Activated CD4-positive, alpha-beta T cell treated with anti-CD3 and anti-CD28 coated beads for 36 hours (primary cell): ENCODE results near the gene LMOD1. TPM values are rescaled to one million over a fixed set of nuclear protein-coding genes. Genes with fewer than 3 reads are reported as not detected.

ENCODE experiments used
- ATAC-seq: fragments of 200-7000 bp; cut with Tn5 transposase; one replicate; pipeline ENCODE4 v1.10.0; 2021; ENCODE audit warnings: mild to moderate bottlenecking, moderate library complexity
- CTCF ChIA-PET: fragments of 350-600 bp; sonication (Branson Sonifier 250); formaldehyde crosslinking; loops from one replicate; lab custom pipeline; 2021; ENCODE audit warnings: antibody characterized with exemption; lab: Charles Lee
- POLR2A ChIA-PET: fragments of 350-600 bp; sonication (Branson Sonifier 250); formaldehyde crosslinking; loops from one replicate; lab custom pipeline; 2021; ENCODE audit warnings: antibody characterized with exemption, inconsistent platforms; lab: Charles Lee
- DNase-seq: peaks from one replicate; pipeline ENCODE4 v3.0.0-alpha.2; 2020
- H3K27ac Mint-ChIP-seq: one replicate; pipeline ENCODE4 v1.8.0; 2021; ENCODE audit warnings: mixed read lengths
- H3K27me3 Mint-ChIP-seq: one replicate; pipeline ENCODE4 v1.8.0; 2021; ENCODE audit warnings: mixed read lengths
- H3K36me3 Mint-ChIP-seq: one replicate; pipeline ENCODE4 v1.8.0; 2021; ENCODE audit warnings: low read depth, mixed read lengths
- H3K4me1 Mint-ChIP-seq: one replicate; pipeline ENCODE4 v1.8.0; 2021; ENCODE audit warnings: mixed read lengths
- H3K4me3 Mint-ChIP-seq: one replicate; pipeline ENCODE4 v1.8.0; 2021; ENCODE audit warnings: mild to moderate bottlenecking, moderate library complexity, mixed read lengths
- H3K9me3 Mint-ChIP-seq: one replicate; pipeline ENCODE4 v1.8.0; 2021; ENCODE audit warnings: low read depth, mixed read lengths
- intact Hi-C, 2 experiments: fragments of 100-400 bp; cut with DNase I in 1 of 2; cut with micrococcal nuclease in 1 of 2; formaldehyde crosslinking; loops; one replicate each; pipeline versions ENCODE4 v1.14.2 to v1.15.1; 2022 to 2024; cut with DNase I, micrococcal nuclease
- total RNA-seq, 2 experiments: library from RNA; stranded (reverse); gene quantifications; one replicate each; pipeline ENCODE4 v1.2.3, GENCODE V29; 2021

LMOD1 gene
- total RNA-seq, 2 experiments from 2014 or later = not detected

DNA sequence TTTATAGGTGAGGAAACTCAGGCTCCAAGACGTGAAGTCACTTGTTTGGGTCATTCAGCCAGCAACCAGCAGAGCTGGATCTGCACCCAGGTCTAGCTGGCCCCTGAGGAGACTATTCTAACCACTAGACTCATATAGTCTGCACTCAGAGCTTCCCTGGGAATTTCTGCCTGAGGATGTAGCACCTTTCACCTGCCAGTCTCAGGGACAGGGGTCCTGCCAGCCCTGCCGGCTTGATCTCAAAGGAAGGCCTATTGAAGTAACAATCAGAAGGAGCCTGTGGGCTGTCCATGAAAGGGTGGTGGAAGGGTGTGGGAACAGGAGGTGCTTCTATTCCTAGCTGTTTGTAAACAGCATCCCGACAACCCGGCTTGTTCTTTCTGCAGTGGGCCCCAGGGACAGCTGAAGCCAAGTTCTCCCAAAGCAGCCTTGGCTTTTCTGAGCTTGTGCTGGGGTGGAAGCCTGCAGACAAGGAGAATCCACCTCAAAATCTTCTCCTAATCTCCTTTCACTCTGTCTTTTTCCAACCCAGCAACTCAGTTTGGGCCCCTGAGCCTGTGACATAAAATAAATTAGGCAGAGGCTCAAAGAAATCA, 7.8 kb downstream of the LMOD1 start:
- CTCF ChIA-PET = no interaction called here
- Mint-ChIP-seq H3K4me1 (no peaks in the 10 kb centered on the region), H3K27me3 (peaks cover 11% of the 10 kb centered on the region), H3K9me3 (no peaks in the 10 kb centered on the region), H3K27ac (no peak overlapping the region), H3K4me3 (no peak overlapping the region), H3K36me3 (no peaks in the 10 kb centered on the region)
- intact Hi-C loops = no loop called here
- no peak for ATAC-seq
- POLR2A ChIA-PET = interaction anchor here (0.7 kb wide), 1 partner anchor 94 kb away, joined by 3 read pairs; no protein-coding TSS in a partner anchor
- DNase-seq = no peak

DNA sequence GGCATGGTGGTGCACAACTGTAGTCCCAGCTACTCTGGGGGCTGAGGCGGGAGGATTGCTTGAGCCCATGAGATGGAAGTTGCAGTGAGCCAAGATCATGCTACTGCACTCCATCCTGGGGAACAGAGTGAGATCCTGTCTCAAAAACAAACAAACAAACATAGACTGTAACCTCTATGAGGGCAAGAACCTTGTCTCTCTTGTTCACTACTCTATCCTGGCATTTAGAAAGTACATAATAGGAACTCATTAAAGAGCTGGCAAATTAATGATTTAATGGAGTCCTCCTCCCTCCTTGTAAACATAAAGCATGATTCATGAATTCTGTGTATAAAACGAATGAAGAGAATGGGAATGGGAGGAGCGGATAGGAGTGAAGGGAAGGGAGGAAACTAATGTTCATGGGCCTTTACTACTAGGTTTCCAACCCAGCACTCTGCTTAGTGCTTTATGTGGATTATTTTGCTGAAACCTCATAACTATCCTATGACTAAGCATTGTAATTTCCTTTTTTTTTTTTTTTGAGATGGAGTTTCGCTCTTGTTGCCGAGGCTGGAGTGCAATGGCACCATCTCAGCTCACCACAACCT, 8.6 kb downstream of the LMOD1 start:
- ATAC-seq (no peak), DNase-seq (no peak)
- peaks cover 8% of the 10 kb centered on the region for H3K27me3 Mint-ChIP-seq
- H3K27ac Mint-ChIP-seq = no peak overlapping the region
- no peaks in the 10 kb centered on the region for H3K36me3 Mint-ChIP-seq
- no peaks in the 10 kb centered on the region for H3K9me3 Mint-ChIP-seq
- no peaks in the 10 kb centered on the region for H3K4me1 Mint-ChIP-seq
- intact Hi-C loops = no loop called here
- H3K4me3 Mint-ChIP-seq = no peak overlapping the region
- POLR2A ChIA-PET = no interaction called here
- CTCF ChIA-PET = interaction anchor here (0.6 to 0.8 kb wide), 4 partner anchors 26 to 991 kb away, joined by 3 to 11 read pairs (median 4); no protein-coding TSS in a partner anchor

DNA sequence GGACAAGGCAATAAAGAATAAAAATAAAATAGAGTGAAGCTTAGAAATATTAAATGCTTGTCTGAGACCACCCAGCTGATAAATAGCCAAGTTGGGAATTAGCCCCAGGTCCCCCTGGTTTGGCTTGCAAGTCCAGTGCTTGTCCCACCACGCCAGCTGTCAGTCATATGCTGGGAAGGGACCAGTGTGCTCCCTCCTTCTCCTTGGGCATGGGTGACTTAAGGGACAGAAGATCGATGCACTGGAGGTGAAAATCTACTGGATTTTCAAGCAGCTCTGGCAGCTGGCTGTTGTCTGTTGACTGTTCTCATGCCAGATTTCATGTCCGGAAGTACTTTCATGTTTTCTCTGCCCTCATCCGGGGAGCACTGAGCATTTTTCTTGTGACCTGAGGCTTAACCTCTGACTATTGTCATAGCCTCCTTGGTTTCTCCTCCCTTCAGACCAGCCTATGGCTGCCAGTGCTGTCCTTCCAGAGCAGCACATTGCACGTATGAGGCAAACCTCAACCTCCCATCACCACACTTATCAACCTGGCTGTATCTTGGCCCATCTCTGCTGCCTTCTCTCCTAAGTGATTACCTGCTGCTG, 12.4 kb downstream of the LMOD1 start:
- no peaks in the 10 kb centered on the region for H3K4me1 Mint-ChIP-seq
- no peak for DNase-seq
- no peaks in the 10 kb centered on the region for H3K9me3 Mint-ChIP-seq
- H3K36me3 Mint-ChIP-seq = no peaks in the 10 kb centered on the region
- ChIA-PET POLR2A (no interaction called here), CTCF (interaction anchor here (0.6 to 0.7 kb wide), 2 partner anchors 64 to 274 kb away, joined by 3 read pairs; no protein-coding TSS in a partner anchor)
- peaks cover 10% of the 10 kb centered on the region for H3K27me3 Mint-ChIP-seq
- intact Hi-C loops = no loop called here
- no peak overlapping the region for H3K4me3 Mint-ChIP-seq
- no peak overlapping the region for H3K27ac Mint-ChIP-seq
- no peak for ATAC-seq

GRCh38 chr1:201930803-201931202, 15.5 kb downstream of the LMOD1 start:
- no peaks in the 10 kb centered on the region for H3K36me3 Mint-ChIP-seq
- intact Hi-C loops = no loop called here
- ChIA-PET CTCF (interaction anchor here (1.0 kb wide), 1 partner anchor 35 kb away, joined by 9 read pairs; no protein-coding TSS in a partner anchor), POLR2A (no interaction called here)
- H3K4me3 Mint-ChIP-seq = no peak overlapping the region
- no peak for DNase-seq
- H3K4me1 Mint-ChIP-seq = no peaks in the 10 kb centered on the region
- H3K9me3 Mint-ChIP-seq = no peaks in the 10 kb centered on the region
- H3K27me3 Mint-ChIP-seq = peaks cover 6% of the 10 kb centered on the region
- H3K27ac Mint-ChIP-seq = no peak overlapping the region
- no peak for ATAC-seq

DNA sequence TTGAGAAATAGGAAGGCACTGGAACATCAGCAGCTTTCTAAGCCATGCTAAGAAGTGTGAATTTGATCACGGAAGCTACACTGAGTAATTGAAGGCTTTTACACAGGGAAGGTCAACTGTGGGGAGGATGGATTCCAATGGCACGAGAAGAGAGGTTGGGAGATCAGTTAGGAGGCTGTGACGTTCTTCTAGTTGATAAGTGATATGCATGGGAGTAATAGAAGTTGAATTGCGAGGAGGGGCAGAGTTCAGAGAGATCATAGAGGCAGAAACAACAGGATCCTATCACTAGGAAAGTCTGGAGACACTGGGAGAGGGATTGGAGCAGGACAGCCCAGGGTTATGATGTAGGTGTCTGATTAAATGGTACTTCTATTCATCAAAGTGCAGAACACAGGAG, 16.2 kb downstream of the LMOD1 start:
- ChIA-PET CTCF (no interaction called here), POLR2A (no interaction called here)
- Mint-ChIP-seq H3K9me3 (no peaks in the 10 kb centered on the region), H3K36me3 (no peaks in the 10 kb centered on the region), H3K27ac (no peak overlapping the region), H3K4me1 (no peaks in the 10 kb centered on the region), H3K27me3 (peaks cover 6% of the 10 kb centered on the region), H3K4me3 (no peak overlapping the region)
- intact Hi-C loops = no loop called here
- no peak for DNase-seq
- ATAC-seq = no peak

DNA sequence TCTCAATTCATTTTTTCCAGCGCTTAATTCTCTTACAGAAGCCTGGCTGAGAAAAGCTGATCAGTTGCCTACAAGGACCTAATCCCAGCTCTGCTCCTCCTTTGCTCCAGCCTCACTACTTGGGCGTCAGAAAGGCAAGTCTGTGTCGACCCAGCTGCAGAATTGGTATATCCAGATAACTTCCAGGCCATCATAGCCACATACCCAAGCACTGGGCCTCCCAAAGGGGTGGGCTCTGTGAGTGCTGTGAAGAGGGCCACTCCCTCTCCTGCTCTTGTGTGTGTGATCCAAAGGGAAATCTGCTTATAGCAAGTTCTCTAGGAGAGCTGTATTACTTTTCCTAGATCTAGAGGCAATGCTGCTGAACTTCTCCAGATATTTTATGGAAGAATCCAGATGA, 18.1 kb downstream of the LMOD1 start:
- peaks cover 4% of the 10 kb centered on the region for H3K27me3 Mint-ChIP-seq
- no peaks in the 10 kb centered on the region for H3K4me1 Mint-ChIP-seq
- H3K36me3 Mint-ChIP-seq = no peaks in the 10 kb centered on the region
- DNase-seq (no peak), ATAC-seq (no peak)
- H3K4me3 Mint-ChIP-seq = no peak overlapping the region
- no peaks in the 10 kb centered on the region for H3K9me3 Mint-ChIP-seq
- intact Hi-C loops = no loop called here
- POLR2A ChIA-PET = no interaction called here
- no peak overlapping the region for H3K27ac Mint-ChIP-seq
- CTCF ChIA-PET = interaction anchor here (0.6 to 1.6 kb wide), 3 partner anchors 71 to 359 kb away, joined by 3 to 6 read pairs (median 4); no protein-coding TSS in a partner anchor

GRCh38 chr1:201925981-201926645, 20.2 kb downstream of the LMOD1 start:
- no peaks in the 10 kb centered on the region for H3K9me3 Mint-ChIP-seq
- intact Hi-C loops = no loop called here
- CTCF ChIA-PET = interaction anchor here (0.6 to 1.3 kb wide), 2 partner anchors 74 to 774 kb away, joined by 3 read pairs; no protein-coding TSS in a partner anchor
- H3K27me3 Mint-ChIP-seq = peaks cover 11% of the 10 kb centered on the region
- no peak for ATAC-seq
- no peaks in the 10 kb centered on the region for H3K4me1 Mint-ChIP-seq
- POLR2A ChIA-PET = no interaction called here
- H3K36me3 Mint-ChIP-seq = no peaks in the 10 kb centered on the region
- H3K4me3 Mint-ChIP-seq = no peak overlapping the region
- no peak for DNase-seq
- no peak overlapping the region for H3K27ac Mint-ChIP-seq

DNA sequence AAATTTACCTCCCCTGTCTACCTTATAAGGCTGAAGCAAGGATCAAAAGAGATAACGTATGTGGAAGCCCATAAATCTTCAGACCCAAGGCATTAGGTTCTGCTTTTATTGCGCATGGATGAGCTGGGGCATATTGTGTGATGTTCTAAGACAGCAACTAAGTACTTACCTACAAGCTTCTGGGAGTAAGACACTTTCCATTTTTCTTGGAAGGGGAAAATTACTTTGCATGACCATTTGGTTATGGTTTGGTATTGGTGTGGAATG, 21.1 kb downstream of the LMOD1 start:
- CTCF ChIA-PET = interaction anchor here (0.6 to 1.0 kb wide), 3 partner anchors 12 to 95 kb away, joined by 3 read pairs; no protein-coding TSS in a partner anchor
- POLR2A ChIA-PET = no interaction called here
- Mint-ChIP-seq H3K27ac (no peak overlapping the region), H3K27me3 (peaks cover 14% of the 10 kb centered on the region), H3K9me3 (no peaks in the 10 kb centered on the region), H3K4me1 (no peaks in the 10 kb centered on the region), H3K36me3 (no peaks in the 10 kb centered on the region), H3K4me3 (no peak overlapping the region)
- intact Hi-C loops = no loop called here
- DNase-seq (no peak), ATAC-seq (no peak)

DNA sequence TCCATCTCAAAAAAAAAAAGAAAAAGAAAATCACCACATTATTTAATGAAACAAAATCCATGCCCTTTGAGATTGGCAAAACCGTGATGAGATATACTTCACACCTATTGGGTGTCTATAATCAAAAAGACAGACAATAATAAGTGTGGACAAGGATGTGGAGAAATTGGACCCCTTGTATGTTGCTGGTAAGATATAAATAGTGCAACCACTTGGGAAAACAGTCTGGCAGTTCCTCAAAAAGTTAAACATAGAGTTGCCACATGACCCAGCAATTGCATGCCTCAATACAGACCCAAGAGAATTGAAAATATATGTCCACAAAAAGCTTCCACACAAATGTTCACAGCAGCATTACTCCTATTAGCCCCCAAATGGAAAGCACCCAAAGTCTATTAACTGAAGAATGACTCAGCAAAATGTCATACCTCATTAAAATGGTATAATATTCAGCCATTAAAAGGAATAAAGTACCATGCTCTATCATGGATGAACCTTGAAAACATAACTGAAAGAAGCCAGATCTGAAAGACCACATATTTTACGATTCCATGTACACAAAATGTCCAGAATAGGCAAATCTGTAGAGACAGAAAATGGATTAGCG, 24.3 kb downstream of the LMOD1 start:
- no peaks in the 10 kb centered on the region for H3K9me3 Mint-ChIP-seq
- peaks cover 12% of the 10 kb centered on the region for H3K27me3 Mint-ChIP-seq
- H3K27ac Mint-ChIP-seq = no peak overlapping the region
- intact Hi-C loops = no loop called here
- no peak for DNase-seq
- H3K4me3 Mint-ChIP-seq = no peak overlapping the region
- H3K4me1 Mint-ChIP-seq = no peaks in the 10 kb centered on the region
- POLR2A ChIA-PET = no interaction called here
- CTCF ChIA-PET = interaction anchor here (0.6 kb wide), 1 partner anchor 24 kb away, joined by 3 read pairs; no protein-coding TSS in a partner anchor
- ATAC-seq = no peak
- no peaks in the 10 kb centered on the region for H3K36me3 Mint-ChIP-seq

DNA sequence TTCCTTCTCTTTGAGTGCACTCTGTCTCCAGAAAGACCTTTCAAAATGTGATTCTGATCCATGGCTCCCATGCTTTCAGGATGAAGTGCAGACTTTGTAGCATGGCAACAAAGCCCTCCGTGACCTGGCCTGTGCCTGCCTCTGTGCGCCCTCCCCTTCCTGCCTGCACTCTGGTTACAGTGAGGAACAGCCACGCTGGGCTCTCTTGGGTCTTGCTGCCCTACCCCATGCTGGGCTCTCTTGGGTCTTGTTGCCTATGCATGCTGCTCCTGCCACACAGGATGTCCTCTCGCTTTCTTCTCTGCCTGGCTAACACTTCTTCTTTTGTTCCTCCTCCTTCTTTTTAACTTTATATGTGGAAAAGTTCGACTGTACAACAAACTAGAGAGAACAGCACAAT, 28.0 kb downstream of the LMOD1 start:
- Mint-ChIP-seq H3K4me3 (no peak overlapping the region), H3K36me3 (no peaks in the 10 kb centered on the region), H3K4me1 (no peaks in the 10 kb centered on the region), H3K27me3 (peaks cover 17% of the 10 kb centered on the region), H3K27ac (no peak overlapping the region), H3K9me3 (no peaks in the 10 kb centered on the region)
- CTCF ChIA-PET = interaction anchor here (1.2 kb wide), 1 partner anchor 22 kb away, joined by 7 read pairs; no protein-coding TSS in a partner anchor
- DNase-seq (no peak), ATAC-seq (no peak)
- intact Hi-C loops = no loop called here
- POLR2A ChIA-PET = no interaction called here

DNA sequence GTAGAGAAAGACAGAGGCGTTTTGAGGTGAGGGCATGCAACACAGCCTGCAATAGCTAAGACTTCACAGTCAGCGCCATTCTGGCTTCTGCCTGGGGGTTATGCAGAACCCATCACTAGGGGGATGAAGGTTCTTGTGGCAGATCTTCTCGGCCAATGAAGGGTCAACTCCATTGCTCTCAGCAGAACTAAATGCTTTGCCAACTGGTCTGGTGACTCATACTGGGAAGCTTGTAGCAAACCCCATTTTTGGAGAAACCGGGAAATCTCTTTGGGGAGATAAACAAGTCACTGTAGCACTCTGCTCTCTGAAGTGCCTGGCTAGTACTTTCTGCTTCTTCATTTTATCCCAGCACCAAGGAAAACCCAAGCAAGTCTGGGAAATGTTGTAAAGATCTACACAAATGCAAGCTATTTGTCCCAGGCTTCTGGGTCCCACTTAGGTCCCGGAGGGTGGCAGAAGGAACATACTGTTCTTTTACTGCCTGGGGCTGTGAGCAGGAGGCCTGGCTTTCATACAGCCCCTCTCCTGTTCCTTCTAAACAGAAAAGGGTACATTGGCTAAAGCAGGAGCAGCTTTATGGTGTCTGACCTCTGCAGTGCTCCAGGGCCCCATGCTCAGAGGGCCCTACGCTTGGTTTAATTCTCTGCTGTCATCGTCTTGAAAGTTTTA, 28.9 kb downstream of the LMOD1 start:
- ATAC-seq (no peak), DNase-seq (no peak)
- ChIA-PET CTCF (interaction anchor here (0.8 kb wide), 1 partner anchor 357 kb away, joined by 3 read pairs; no protein-coding TSS in a partner anchor), POLR2A (no interaction called here)
- Mint-ChIP-seq H3K27ac (no peak overlapping the region), H3K4me3 (no peak overlapping the region), H3K27me3 (peaks cover 17% of the 10 kb centered on the region), H3K9me3 (no peaks in the 10 kb centered on the region), H3K4me1 (no peaks in the 10 kb centered on the region), H3K36me3 (no peaks in the 10 kb centered on the region)
- intact Hi-C loops = no loop called here
